Parathyroid adenoma (tissue), 2 donors: ENCODE data around the gene FAT2.

Experiments used
- H2AFZ ChIP-seq: fragments of 300-600 bp; sonication (generic); one replicate; pipeline ENCODE4 v1.7.0; 2017; ENCODE audit warnings: antibody characterized with exemption, mild to moderate bottlenecking
- H3K27ac ChIP-seq: fragments of 300-600 bp; sonication (generic); one replicate; pipeline ENCODE4 v1.7.0; 2017
- H3K27me3 ChIP-seq: fragments of 300-600 bp; sonication (generic); one replicate; pipeline ENCODE4 v1.7.0; 2017; ENCODE audit warnings: low read length; ENCODE audit not compliant: control insufficient read depth, insufficient read depth
- H3K36me3 ChIP-seq: fragments of 300-600 bp; sonication (generic); one replicate; pipeline ENCODE4 v1.7.0; 2017; ENCODE audit warnings: low read length; ENCODE audit not compliant: control insufficient read depth, insufficient read depth
- H3K4me1 ChIP-seq: fragments of 300-600 bp; sonication (generic); one replicate; pipeline ENCODE4 v1.7.0; 2017; ENCODE audit warnings: control low read depth
- H3K4me2 ChIP-seq: fragments of 300-600 bp; sonication (generic); one replicate; pipeline ENCODE4 v1.7.0; 2017; ENCODE audit warnings: low read length
- H3K4me3 ChIP-seq: fragments of 300-600 bp; sonication (generic); one replicate; pipeline ENCODE4 v1.7.0; 2017; ENCODE audit warnings: low read depth, low read length
- H3K79me2 ChIP-seq: fragments of 300-600 bp; sonication (generic); one replicate; pipeline ENCODE4 v1.7.0; 2017; ENCODE audit warnings: control low read depth
- H3K9ac ChIP-seq: fragments of 300-600 bp; sonication (generic); one replicate; pipeline ENCODE4 v1.7.0; 2017; ENCODE audit warnings: mild to moderate bottlenecking
- H3K9me3 ChIP-seq: fragments of 300-600 bp; sonication (generic); one replicate; pipeline ENCODE4 v1.7.0; 2017; ENCODE audit warnings: low read length; ENCODE audit not compliant: control insufficient read depth
- CTCF ChIP-seq: fragments of 300-600 bp; sonication (generic); IDR thresholded peaks from one replicate; pipeline ENCODE4 v1.7.0; 2017; ENCODE audit warnings: antibody characterized with exemption, mild to moderate bottlenecking
- donor health status: primary hyperparathyroidism.

Gene FAT2

GRCh38 chr5:151578326-151579025 is 12.7 kb downstream of the FAT2 start:
- Histone ChIP-seq H3K27me3 (no peaks in the 10 kb centered on the region), H3K79me2 (no peaks in the 10 kb centered on the region), H3K9ac (no peak overlapping the region), H3K4me3 (no peak overlapping the region), H3K4me1 (no peaks in the 10 kb centered on the region), H3K9me3 (no peaks in the 10 kb centered on the region), H3K27ac (no peak overlapping the region), H2AFZ (no peak overlapping the region), H3K36me3 (no peaks in the 10 kb centered on the region), H3K4me2 (no peak overlapping the region)
- TF ChIP-seq CTCF = no peak

GRCh38 chr5:151577566-151577965 is 13.6 kb downstream of the FAT2 start:
- Histone ChIP-seq H3K9me3 (no peaks in the 10 kb centered on the region), H3K4me2 (no peak overlapping the region), H3K4me3 (no peak overlapping the region), H3K27me3 (no peaks in the 10 kb centered on the region), H3K27ac (no peak overlapping the region), H3K9ac (no peak overlapping the region), H3K79me2 (no peaks in the 10 kb centered on the region), H3K4me1 (no peaks in the 10 kb centered on the region), H2AFZ (no peak overlapping the region), H3K36me3 (no peaks in the 10 kb centered on the region)
- TF ChIP-seq CTCF = no peak

GRCh38 chr5:151574444-151574996 is 16.6 kb downstream of the FAT2 start:
- Histone ChIP-seq H3K9me3 (no peaks in the 10 kb centered on the region), H3K4me2 (no peak overlapping the region), H3K9ac (no peak overlapping the region), H3K4me1 (peaks cover 21% of the 10 kb centered on the region), H3K27ac (no peak overlapping the region), H3K36me3 (no peaks in the 10 kb centered on the region), H3K27me3 (no peaks in the 10 kb centered on the region), H2AFZ (no peak overlapping the region), H3K79me2 (no peaks in the 10 kb centered on the region), H3K4me3 (no peak overlapping the region)
- no peak for TF ChIP-seq CTCF

- Histone ChIP-seq H3K27me3 (no peaks in the 10 kb centered on the region), H2AFZ (no peak overlapping the region), H3K79me2 (no peaks in the 10 kb centered on the region), H3K4me2 (no peak overlapping the region), H3K27ac (no peak overlapping the region), H3K9ac (no peak overlapping the region), H3K4me3 (no peak overlapping the region), H3K9me3 (no peaks in the 10 kb centered on the region), H3K4me1 (peaks cover 28% of the 10 kb centered on the region), H3K36me3 (no peaks in the 10 kb centered on the region)
- no peak for TF ChIP-seq CTCF
These were observed 18.3 kb downstream of the FAT2 start for GRCh38 chr5:151572657-151573368.
